HEK293 (cell line): ENCODE data around the gene NID2.

ENCODE experiments used
- CTCF ChIA-PET: fragments of 350-600 bp; formaldehyde crosslinking; extraction: SDS; loops from one replicate; lab custom pipeline; 2021; ENCODE audit warnings: antibody characterized with exemption; lab: Yijun Ruan, JAX
- POLR2A ChIA-PET: fragments of 300-600 bp; formaldehyde crosslinking; extraction: SDS; loops from one replicate; lab custom pipeline; 2020; ENCODE audit warnings: antibody characterized with exemption, inconsistent platforms; lab: Yijun Ruan, JAX
- H3K27ac ChIP-seq: fragments of 200-500 bp; sonication (Bioruptor generic); 2 replicates; pipeline ENCODE4 v1.5.1; 2014; ENCODE audit warnings: low read depth, low read length, control low read depth, inconsistent platforms; ENCODE audit errors: extremely low read depth
- H3K36me3 ChIP-seq, 2 experiments: fragments of 200-500 bp in 1 of 2; sonication (Bioruptor generic) in 1 of 2; 1 replicate in 1 of 2; 2 replicates in 1 of 2; pipeline ENCODE4 v1.5.1; 2014 to 2017; ENCODE audit warnings: inconsistent platforms in 2 of 2, low read length in 2 of 2; ENCODE audit not compliant: control insufficient read depth in 2 of 2, insufficient read depth in 1 of 2
- H3K4me1 ChIP-seq: fragments of 200-500 bp; sonication (Bioruptor generic); 2 replicates; pipeline ENCODE4 v1.5.1; 2014; ENCODE audit warnings: mild to moderate bottlenecking, low read length, inconsistent platforms; ENCODE audit not compliant: control insufficient read depth, insufficient read depth
- H3K4me3 ChIP-seq: 2 replicates; pipeline ENCODE4 v1.5.1; 2011; ENCODE audit warnings: low read depth, mild to moderate bottlenecking, control low read depth, low read length, moderate library complexity
- H3K9me3 ChIP-seq: fragments of 200-500 bp; sonication (Bioruptor generic); 2 replicates; pipeline ENCODE4 v1.5.1; 2014; ENCODE audit warnings: low read depth, low read length, inconsistent platforms; ENCODE audit not compliant: control insufficient read depth, insufficient read depth
- EGR2 ChIP-seq: fragments of 450-650 bp; formaldehyde crosslinking; IDR thresholded peaks from 2 replicates; pipeline ENCODE4 v1.5.1; 2016; ENCODE audit warnings: low read depth, missing biosample characterization, missing genetic modification characterization
- FEZF1 ChIP-seq: fragments of 450-650 bp; formaldehyde crosslinking; IDR thresholded peaks from 2 replicates; pipeline ENCODE4 v1.5.1; 2016; ENCODE audit warnings: missing biosample characterization, missing genetic modification characterization
- IKZF3 ChIP-seq: fragments of 450-650 bp; IDR thresholded peaks from 2 replicates; pipeline ENCODE4 v1.5.0; 2018; ENCODE audit warnings: missing biosample characterization, mild to moderate bottlenecking, missing genetic modification characterization, moderate library complexity
- KLF1 ChIP-seq: fragments of 450-650 bp; formaldehyde crosslinking; IDR thresholded peaks from 2 replicates; pipeline ENCODE4 v1.5.1; 2016; ENCODE audit warnings: missing biosample characterization, missing genetic modification characterization
- MEIS1 ChIP-seq: sonication (generic); formaldehyde crosslinking; IDR thresholded peaks from 2 replicates; pipeline ENCODE4 v1.8.1; 2022; ENCODE audit warnings: missing genetic modification reagents, mild to moderate bottlenecking, borderline replicate concordance
- PRDM1 ChIP-seq: fragments of 450-650 bp; formaldehyde crosslinking; IDR thresholded peaks from 2 replicates; pipeline ENCODE4; 2016; ENCODE audit warnings: missing biosample characterization, missing genetic modification characterization
- ZBTB20 ChIP-seq: fragments of 450-650 bp; formaldehyde crosslinking; IDR thresholded peaks from 2 replicates; pipeline ENCODE4 v1.5.1; 2016; ENCODE audit warnings: missing biosample characterization, missing genetic modification characterization
- ZBTB8A ChIP-seq: fragments of 450-650 bp; formaldehyde crosslinking; IDR thresholded peaks from 2 replicates; pipeline ENCODE4 v1.5.1; 2016; ENCODE audit warnings: missing biosample characterization, missing genetic modification characterization
- ZNF175 ChIP-seq: fragments of 450-650 bp; formaldehyde crosslinking; IDR thresholded peaks from 2 replicates; pipeline ENCODE4 v1.5.1; 2016; ENCODE audit warnings: missing biosample characterization, missing genetic modification characterization
- ZNF184 ChIP-seq: fragments of 450-650 bp; IDR thresholded peaks from 2 replicates; pipeline ENCODE4 v1.5.1; 2018; ENCODE audit warnings: missing biosample characterization, mild to moderate bottlenecking, missing genetic modification characterization
- ZNF292 ChIP-seq: fragments of 450-650 bp; formaldehyde crosslinking; IDR thresholded peaks from 2 replicates; pipeline ENCODE4 v1.5.1; 2016; ENCODE audit warnings: low read depth, missing biosample characterization, missing genetic modification characterization, borderline replicate concordance
- ZNF335 ChIP-seq: fragments of 450-650 bp; formaldehyde crosslinking; conservative IDR thresholded peaks from 2 replicates; pipeline ENCODE4 v1.5.1; 2016; ENCODE audit warnings: missing biosample characterization, missing genetic modification characterization
- ZNF391 ChIP-seq: fragments of 450-650 bp; formaldehyde crosslinking; IDR thresholded peaks from 2 replicates; pipeline ENCODE4 v1.5.1; 2016; ENCODE audit warnings: low read depth, missing biosample characterization, missing genetic modification characterization, borderline replicate concordance
- ZNF433 ChIP-seq: fragments of 450-650 bp; formaldehyde crosslinking; IDR thresholded peaks from 2 replicates; pipeline ENCODE4 v1.5.1; 2016; ENCODE audit warnings: missing biosample characterization, missing genetic modification characterization, low read depth
- ZNF473 ChIP-seq: fragments of 450-650 bp; formaldehyde crosslinking; IDR thresholded peaks from 2 replicates; pipeline ENCODE4 v1.5.1; 2017; ENCODE audit warnings: missing biosample characterization, missing genetic modification characterization
- ZNF530 ChIP-seq: fragments of 450-650 bp; formaldehyde crosslinking; IDR thresholded peaks from 2 replicates; pipeline ENCODE4 v1.5.1; 2016; ENCODE audit warnings: low read depth, missing biosample characterization, missing genetic modification characterization
- TF ChIP-seq, protein P1 (sequence below): fragments of 450-650 bp; formaldehyde crosslinking; IDR thresholded peaks from 2 replicates; pipeline ENCODE4 v1.5.1; 2016; ENCODE audit warnings: missing biosample characterization, missing genetic modification characterization
- TF ChIP-seq, protein P2 (sequence below): fragments of 450-650 bp; formaldehyde crosslinking; IDR thresholded peaks from 2 replicates; pipeline ENCODE4 v1.5.1; 2017; ENCODE audit warnings: missing biosample characterization, missing genetic modification characterization
- TF ChIP-seq, protein P3 (sequence below): fragments of 450-650 bp; formaldehyde crosslinking; IDR thresholded peaks from 2 replicates; pipeline ENCODE4 v1.5.1; 2016; ENCODE audit warnings: missing biosample characterization, missing genetic modification characterization
- TF ChIP-seq, protein P4 (sequence below): fragments of 450-650 bp; formaldehyde crosslinking; IDR thresholded peaks from 2 replicates; pipeline ENCODE4 v1.5.1; 2016; ENCODE audit warnings: missing biosample characterization, missing genetic modification characterization
- TF ChIP-seq, protein P5 (sequence below): fragments of 450-650 bp; formaldehyde crosslinking; IDR thresholded peaks from 2 replicates; pipeline ENCODE4 v1.5.1; 2016; ENCODE audit warnings: missing biosample characterization, missing genetic modification characterization

The NID2 gene

DNA sequence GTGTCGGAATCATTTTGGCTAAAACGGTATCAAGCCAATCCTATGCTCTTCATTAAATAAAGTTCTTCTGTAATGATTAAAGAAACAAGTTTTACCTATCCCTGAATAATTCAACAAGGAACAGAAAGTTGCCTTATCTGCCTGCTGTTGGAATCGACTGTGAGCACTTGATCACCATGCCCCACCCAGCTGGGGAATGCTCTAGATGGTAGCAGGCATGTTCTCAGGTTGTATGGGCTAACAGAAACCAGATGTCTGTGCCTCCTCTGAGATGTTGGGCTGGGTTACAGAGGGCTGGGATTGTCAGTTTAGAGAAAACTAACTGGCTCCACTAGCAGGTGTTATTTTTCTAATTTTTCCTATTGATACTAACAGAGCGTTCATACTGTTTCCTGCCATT is 50.6 kb downstream of the NID2 start:
- no peaks in the 10 kb centered on the region for H3K9me3 ChIP-seq
- ChIA-PET CTCF (interaction anchor here (0.6 kb wide), 1 partner anchor 72 kb away, joined by 3 read pairs; no protein-coding TSS in a partner anchor), POLR2A (no interaction called here)
- H3K4me1 ChIP-seq: no peaks in the 10 kb centered on the region
- H3K4me3 ChIP-seq: no peak overlapping the region
- H3K27ac ChIP-seq: no peak overlapping the region
- TF ChIP-seq ZNF292 (tag by site-specific recombination) (no peak), ZBTB8A (tag by site-specific recombination) (no peak), KLF1 (tag by site-specific recombination) (peak; percentile 42), MEIS1 (CRISPR knock-in tag) (no peak)
- H3K36me3 ChIP-seq: peaks cover 0 to 10% of the 10 kb centered on the region in 2 experiments; a peak in 1 of 3 replicates

DNA sequence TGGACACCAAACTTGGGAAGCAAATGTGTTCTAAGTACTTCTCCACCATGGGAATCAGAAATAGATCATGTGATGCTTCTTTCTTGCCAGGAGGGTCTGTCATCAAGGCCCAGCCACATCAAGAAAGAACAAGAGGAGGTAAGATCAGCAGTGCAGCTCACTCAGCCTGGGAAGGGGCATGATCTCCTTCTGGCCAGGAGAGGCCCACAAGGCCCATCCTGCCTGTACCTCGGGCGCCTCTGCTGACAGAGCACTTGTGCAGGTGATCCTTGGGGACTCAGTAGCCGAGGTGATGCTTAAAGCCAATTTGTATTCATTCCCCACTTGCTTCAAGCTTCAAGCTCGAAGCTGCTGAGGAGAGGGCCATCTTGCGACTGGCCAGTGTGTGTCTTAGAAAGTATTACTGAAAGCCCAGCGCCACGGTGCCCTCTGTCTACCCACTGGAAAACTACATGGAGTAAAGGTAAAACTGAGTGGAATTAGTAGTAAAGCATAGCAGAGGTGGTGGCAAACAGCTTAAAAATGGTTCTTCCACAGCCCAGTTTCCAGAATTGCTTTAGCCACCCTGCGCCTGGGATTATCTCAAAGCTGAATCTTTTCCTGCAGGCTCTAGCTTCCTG is 53.3 kb downstream of the NID2 start:
- H3K4me1 ChIP-seq: no peaks in the 10 kb centered on the region
- ChIA-PET POLR2A (no interaction called here), CTCF (interaction anchor here (1.0 to 1.8 kb wide), 5 partner anchors 9 to 116 kb away, joined by 3 to 7 read pairs (median 4); no protein-coding TSS in a partner anchor)
- H3K4me3 ChIP-seq: no peak overlapping the region
- peaks cover 8 to 28% of the 10 kb centered on the region in 2 experiments; a peak in 1 of 3 replicates for H3K36me3 ChIP-seq
- H3K27ac ChIP-seq: no peak overlapping the region
- H3K9me3 ChIP-seq: no peaks in the 10 kb centered on the region
- TF ChIP-seq, protein P1, sequence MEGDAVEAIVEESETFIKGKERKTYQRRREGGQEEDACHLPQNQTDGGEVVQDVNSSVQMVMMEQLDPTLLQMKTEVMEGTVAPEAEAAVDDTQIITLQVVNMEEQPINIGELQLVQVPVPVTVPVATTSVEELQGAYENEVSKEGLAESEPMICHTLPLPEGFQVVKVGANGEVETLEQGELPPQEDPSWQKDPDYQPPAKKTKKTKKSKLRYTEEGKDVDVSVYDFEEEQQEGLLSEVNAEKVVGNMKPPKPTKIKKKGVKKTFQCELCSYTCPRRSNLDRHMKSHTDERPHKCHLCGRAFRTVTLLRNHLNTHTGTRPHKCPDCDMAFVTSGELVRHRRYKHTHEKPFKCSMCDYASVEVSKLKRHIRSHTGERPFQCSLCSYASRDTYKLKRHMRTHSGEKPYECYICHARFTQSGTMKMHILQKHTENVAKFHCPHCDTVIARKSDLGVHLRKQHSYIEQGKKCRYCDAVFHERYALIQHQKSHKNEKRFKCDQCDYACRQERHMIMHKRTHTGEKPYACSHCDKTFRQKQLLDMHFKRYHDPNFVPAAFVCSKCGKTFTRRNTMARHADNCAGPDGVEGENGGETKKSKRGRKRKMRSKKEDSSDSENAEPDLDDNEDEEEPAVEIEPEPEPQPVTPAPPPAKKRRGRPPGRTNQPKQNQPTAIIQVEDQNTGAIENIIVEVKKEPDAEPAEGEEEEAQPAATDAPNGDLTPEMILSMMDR (tag by site-specific recombination): peak; percentile 37
- no peak for TF ChIP-seq EGR2
- TF ChIP-seq ZNF184 (tag by site-specific recombination): no peak
- TF ChIP-seq ZBTB20 (tag by site-specific recombination): no peak

DNA sequence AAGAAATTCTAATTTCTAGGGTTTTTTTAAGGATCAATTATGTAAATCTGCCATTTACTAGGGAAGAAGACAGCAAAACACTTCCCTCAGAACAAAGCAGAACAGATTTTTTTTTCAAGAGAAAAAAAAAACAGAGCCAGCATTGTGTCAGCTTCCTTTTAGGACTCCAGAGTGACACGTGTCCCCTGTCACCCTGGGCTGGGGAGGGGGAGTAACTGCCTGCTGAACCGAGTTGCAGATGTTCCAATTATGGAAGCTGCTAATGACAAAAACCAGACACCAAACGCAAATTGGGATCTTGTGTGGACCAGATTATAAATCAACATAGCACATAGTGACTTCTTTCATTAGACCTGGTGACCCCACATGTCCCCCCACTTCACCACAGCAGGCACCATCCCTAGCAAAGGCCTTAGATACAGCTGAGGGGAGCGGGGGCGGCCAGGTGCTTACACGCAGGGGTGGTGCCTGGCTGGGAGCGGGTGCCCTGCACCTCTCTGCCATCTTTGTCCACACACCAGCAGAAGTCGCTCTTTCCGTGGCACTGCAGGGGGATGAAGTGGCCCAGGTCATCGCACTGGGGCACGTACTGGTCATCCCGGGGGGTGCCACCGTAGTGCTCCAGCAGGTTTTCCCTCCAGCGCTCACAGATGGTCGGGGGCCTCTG is 54.1 kb downstream of the NID2 start:
- no peaks in the 10 kb centered on the region for H3K9me3 ChIP-seq
- H3K27ac ChIP-seq: no peak overlapping the region
- no peak overlapping the region for H3K4me3 ChIP-seq
- H3K36me3 ChIP-seq: peaks cover 11 to 35% of the 10 kb centered on the region in 2 experiments; a peak in 2 of 3 replicates
- POLR2A ChIA-PET: no interaction called here
- TF ChIP-seq, protein P2, sequence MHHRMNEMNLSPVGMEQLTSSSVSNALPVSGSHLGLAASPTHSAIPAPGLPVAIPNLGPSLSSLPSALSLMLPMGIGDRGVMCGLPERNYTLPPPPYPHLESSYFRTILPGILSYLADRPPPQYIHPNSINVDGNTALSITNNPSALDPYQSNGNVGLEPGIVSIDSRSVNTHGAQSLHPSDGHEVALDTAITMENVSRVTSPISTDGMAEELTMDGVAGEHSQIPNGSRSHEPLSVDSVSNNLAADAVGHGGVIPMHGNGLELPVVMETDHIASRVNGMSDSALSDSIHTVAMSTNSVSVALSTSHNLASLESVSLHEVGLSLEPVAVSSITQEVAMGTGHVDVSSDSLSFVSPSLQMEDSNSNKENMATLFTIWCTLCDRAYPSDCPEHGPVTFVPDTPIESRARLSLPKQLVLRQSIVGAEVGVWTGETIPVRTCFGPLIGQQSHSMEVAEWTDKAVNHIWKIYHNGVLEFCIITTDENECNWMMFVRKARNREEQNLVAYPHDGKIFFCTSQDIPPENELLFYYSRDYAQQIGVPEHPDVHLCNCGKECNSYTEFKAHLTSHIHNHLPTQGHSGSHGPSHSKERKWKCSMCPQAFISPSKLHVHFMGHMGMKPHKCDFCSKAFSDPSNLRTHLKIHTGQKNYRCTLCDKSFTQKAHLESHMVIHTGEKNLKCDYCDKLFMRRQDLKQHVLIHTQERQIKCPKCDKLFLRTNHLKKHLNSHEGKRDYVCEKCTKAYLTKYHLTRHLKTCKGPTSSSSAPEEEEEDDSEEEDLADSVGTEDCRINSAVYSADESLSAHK (tag by site-specific recombination): no peak
- TF ChIP-seq ZNF530 (no peak), PRDM1 (tag by site-specific recombination) (no peak), ZNF335 (tag by site-specific recombination) (no peak), ZNF391 (no peak), ZNF433 (no peak), FEZF1 (no peak), ZNF175 (tag by site-specific recombination) (no peak), IKZF3 (tag by site-specific recombination) (no peak), ZNF473 (tag by site-specific recombination) (no peak)
- TF ChIP-seq, protein P3, sequence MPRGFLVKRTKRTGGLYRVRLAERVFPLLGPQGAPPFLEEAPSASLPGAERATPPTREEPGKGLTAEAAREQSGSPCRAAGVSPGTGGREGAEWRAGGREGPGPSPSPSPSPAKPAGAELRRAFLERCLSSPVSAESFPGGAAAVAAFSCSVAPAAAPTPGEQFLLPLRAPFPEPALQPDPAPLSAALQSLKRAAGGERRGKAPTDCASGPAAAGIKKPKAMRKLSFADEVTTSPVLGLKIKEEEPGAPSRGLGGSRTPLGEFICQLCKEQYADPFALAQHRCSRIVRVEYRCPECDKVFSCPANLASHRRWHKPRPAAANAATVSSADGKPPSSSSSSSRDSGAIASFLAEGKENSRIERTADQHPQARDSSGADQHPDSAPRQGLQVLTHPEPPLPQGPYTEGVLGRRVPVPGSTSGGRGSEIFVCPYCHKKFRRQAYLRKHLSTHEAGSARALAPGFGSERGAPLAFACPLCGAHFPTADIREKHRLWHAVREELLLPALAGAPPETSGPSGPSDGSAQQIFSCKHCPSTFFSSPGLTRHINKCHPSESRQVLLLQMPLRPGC (tag by site-specific recombination): no peak
- TF ChIP-seq, protein P4, sequence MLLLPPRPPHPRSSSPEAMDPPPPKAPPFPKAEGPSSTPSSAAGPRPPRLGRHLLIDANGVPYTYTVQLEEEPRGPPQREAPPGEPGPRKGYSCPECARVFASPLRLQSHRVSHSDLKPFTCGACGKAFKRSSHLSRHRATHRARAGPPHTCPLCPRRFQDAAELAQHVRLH (tag by site-specific recombination): no peak
- TF ChIP-seq, protein P5, sequence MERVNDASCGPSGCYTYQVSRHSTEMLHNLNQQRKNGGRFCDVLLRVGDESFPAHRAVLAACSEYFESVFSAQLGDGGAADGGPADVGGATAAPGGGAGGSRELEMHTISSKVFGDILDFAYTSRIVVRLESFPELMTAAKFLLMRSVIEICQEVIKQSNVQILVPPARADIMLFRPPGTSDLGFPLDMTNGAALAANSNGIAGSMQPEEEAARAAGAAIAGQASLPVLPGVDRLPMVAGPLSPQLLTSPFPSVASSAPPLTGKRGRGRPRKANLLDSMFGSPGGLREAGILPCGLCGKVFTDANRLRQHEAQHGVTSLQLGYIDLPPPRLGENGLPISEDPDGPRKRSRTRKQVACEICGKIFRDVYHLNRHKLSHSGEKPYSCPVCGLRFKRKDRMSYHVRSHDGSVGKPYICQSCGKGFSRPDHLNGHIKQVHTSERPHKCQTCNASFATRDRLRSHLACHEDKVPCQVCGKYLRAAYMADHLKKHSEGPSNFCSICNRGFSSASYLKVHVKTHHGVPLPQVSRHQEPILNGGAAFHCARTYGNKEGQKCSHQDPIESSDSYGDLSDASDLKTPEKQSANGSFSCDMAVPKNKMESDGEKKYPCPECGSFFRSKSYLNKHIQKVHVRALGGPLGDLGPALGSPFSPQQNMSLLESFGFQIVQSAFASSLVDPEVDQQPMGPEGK (tag by site-specific recombination): no peak
- TF ChIP-seq, all 188 proteins: peak for 0
- H3K4me1 ChIP-seq: no peaks in the 10 kb centered on the region
- CTCF ChIA-PET: interaction anchor here (1.0 to 1.8 kb wide), 5 partner anchors 8 to 117 kb away, joined by 4 to 7 read pairs (median 5); no protein-coding TSS in a partner anchor
